ENCODE data around the gene SIX3.

The SIX3 gene

GRCh38 chr2:44936715-44937687, 4.5 kb upstream of the SIX3 start:
- TF ChIP-seq REST (IDR thresholded peaks at IDR 0.05; ENCODE audit: low read depth) (no peak), ZBTB7A (IDR thresholded peaks at IDR 0.05; ENCODE audit: low read depth) (no peak), NFIC (IDR thresholded peaks at IDR 0.05) (no peak), RAD21 (IDR thresholded peaks at IDR 0.05; ENCODE audit: low read depth) (no peak), CEBPB (IDR thresholded peaks at IDR 0.05) (no peak), USF1 (IDR thresholded peaks at IDR 0.05) (no peak), TAF1 (IDR thresholded peaks at IDR 0.05; ENCODE audit: low read depth) (no peak), FOXM1 (IDR thresholded peaks at IDR 0.05; ENCODE audit: borderline replicate concordance, low read depth) (no peak), CREB1 (IDR thresholded peaks at IDR 0.05; ENCODE audit: low read depth) (no peak), TCF12 (IDR thresholded peaks at IDR 0.05; ENCODE audit: low read depth) (no peak), EP300 (IDR thresholded peaks at IDR 0.05; ENCODE audit: borderline replicate concordance) (no peak), TEAD4 (IDR thresholded peaks at IDR 0.05) (no peak), EGR1 (IDR thresholded peaks at IDR 0.05) (no peak), YY1 (IDR thresholded peaks at IDR 0.05; ENCODE audit: low read depth) (no peak)
- TF ChIP-seq, protein P1, sequence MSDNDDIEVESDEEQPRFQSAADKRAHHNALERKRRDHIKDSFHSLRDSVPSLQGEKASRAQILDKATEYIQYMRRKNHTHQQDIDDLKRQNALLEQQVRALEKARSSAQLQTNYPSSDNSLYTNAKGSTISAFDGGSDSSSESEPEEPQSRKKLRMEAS (IDR thresholded peaks at IDR 0.05): no peak

GRCh38 chr2:44937688-44938240, 3.7 kb upstream of the SIX3 start:
- TF ChIP-seq, protein P1 (IDR thresholded peaks at IDR 0.05): 0 out of 2 replicates have a peak, but pooled peaks have one; percentile 19
- TF ChIP-seq TAF1 (IDR thresholded peaks at IDR 0.05; ENCODE audit: low read depth) (peak; percentile 50; the same call in 1 of the 2 replicates), EP300 (IDR thresholded peaks at IDR 0.05; ENCODE audit: borderline replicate concordance) (no peak), USF1 (IDR thresholded peaks at IDR 0.05) (no peak)

DNA sequence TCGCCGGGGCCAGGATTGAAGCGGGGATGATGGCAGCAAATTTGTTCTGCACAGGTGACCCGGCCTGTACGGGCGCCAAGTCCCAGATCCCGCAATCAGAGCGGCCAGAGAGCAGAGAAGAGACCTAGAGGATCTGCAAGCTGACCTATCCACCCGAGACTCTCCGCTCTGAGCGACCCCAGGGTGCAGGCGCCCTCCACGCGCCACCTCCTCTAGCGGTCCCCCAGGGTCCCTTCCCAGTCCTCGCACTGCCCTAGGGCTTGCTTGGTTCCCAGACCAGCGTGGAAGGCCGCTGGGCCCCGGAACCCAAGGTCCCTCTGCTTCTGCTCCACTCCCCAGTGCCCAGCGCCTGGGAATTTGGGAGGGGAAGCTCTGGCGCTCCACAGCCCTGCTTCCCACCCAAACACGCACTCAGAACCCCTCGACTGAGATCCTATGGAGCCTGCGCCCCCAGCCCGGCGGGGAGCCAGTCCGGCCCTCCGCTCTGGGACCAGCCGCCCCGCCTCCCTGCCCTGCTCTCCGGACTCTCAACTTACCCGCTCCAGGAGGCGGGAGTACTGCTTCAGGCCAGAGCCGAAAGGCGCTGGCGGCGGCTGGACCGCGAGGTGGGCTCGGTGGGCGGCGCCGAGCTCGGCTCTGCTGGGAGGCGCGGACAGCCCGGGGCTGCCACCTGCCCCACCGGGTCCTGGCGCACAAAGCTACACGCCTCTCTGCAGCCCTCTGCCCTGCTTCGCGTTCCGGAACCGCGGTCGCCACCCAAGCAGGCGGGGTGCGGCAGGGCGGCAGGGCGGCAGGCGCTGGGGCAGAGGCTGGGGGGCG, 3.0 kb upstream of the SIX3 start:
- TF ChIP-seq EGR1 (IDR thresholded peaks at IDR 0.05) (no peak), TEAD4 (IDR thresholded peaks at IDR 0.05) (no peak), FOXM1 (IDR thresholded peaks at IDR 0.05; ENCODE audit: borderline replicate concordance, low read depth) (no peak), REST (IDR thresholded peaks at IDR 0.05; ENCODE audit: low read depth) (no peak), RAD21 (IDR thresholded peaks at IDR 0.05; ENCODE audit: low read depth) (no peak), TCF12 (IDR thresholded peaks at IDR 0.05; ENCODE audit: low read depth) (0 out of 2 replicates have a peak, but pooled peaks have one; percentile 15), USF1 (IDR thresholded peaks at IDR 0.05) (no peak), YY1 (IDR thresholded peaks at IDR 0.05; ENCODE audit: low read depth) (no peak), NFIC (IDR thresholded peaks at IDR 0.05) (no peak), ZBTB7A (IDR thresholded peaks at IDR 0.05; ENCODE audit: low read depth) (peak; percentile 87), TAF1 (IDR thresholded peaks at IDR 0.05; ENCODE audit: low read depth) (no peak)
- TF ChIP-seq, protein P1 (IDR thresholded peaks at IDR 0.05): 0 out of 2 replicates have a peak, but pooled peaks have one; percentile 14
